Fibroblast of skin of left quadriceps (primary cell): ENCODE data around the gene DST.
"Not testable (repeated sequence)": the region's sequence is repeated elsewhere in the genome, so short reads cannot be mapped to it uniquely, and the experiment has no call there.

ENCODE experiments used
- DNase-seq, 2 experiments: peaks; one replicate each; pipeline ENCODE4 v3.0.0-alpha.2; 2013; ENCODE audit warnings: low read depth in 2 of 2

Gene DST

DNA sequence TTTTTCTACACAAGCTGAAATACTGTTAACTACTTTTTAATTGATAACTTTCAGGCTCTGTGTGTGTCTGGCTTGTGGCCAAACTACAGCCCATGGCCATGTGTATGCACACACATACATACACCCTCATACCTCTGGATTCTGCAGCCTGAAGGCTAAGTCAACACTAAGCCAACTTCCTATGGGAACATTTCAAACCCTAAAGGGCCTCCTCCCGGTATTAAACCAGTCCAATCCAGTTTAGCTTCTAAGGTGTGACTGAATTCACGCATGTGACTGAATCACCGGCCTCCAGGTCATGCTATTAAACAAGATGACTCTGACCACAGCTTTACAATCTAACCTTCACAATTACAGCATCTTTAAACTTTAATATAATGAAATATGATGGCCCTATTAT is 20.7 kb upstream of the DST start:
- DNase-seq = no peak

GRCh38 chr6:56661338-56661737 is 18.6 kb upstream of the DST start:
- not testable (repeated sequence) for DNase-seq

- no peak for DNase-seq
Observed at GRCh38 chr6:56660381-56660730, 17.7 kb upstream of the DST start.

- no peak for DNase-seq
Observed at GRCh38 chr6:56659721-56660380, 17.2 kb upstream of the DST start.

- no peak for DNase-seq
Observed at GRCh38 chr6:56658326-56658725, 15.6 kb upstream of the DST start.

GRCh38 chr6:56657354-56657753 is 14.7 kb upstream of the DST start:
- DNase-seq = no peak

DNA sequence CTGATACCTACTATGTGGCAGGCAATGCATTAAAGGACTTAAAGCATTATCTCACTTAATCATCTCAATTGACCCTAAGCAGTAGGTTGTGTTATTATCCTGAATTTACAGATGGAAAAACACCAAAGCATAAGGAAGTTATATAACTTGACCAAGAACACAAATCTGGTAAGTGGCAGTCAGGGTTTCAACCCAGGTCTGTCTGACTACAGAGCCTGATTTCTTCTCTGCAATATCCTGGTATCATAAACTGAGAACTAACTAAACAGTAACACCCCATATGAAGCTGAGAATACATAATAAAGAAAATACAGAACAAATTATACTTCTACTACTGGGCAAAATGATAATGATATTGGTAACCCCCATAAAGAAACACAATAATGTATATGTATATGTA is 13.8 kb upstream of the DST start:
- DNase-seq = no peak

DNA sequence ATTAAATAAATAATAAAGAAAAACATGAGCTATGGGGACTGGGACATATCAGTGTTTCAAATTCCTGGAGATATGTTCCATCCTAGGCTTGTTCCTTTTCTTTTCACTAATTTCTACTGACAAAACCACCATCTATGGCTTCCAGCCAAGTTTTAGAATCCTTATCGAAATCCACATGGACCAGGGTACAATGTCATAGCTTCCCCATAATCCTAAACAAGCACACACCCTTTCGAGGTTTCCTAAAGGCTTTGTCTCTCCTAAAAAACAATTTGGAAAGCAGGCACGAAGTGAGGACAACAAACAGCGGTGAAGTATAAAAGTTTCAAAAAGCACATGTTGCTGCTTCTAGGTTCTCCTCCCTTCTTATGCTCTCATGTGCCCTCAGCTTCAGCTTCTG is 13.3 kb upstream of the DST start:
- DNase-seq = no peak

GRCh38 chr6:56655249-56655648 is 12.6 kb upstream of the DST start:
- no peak for DNase-seq

DNA sequence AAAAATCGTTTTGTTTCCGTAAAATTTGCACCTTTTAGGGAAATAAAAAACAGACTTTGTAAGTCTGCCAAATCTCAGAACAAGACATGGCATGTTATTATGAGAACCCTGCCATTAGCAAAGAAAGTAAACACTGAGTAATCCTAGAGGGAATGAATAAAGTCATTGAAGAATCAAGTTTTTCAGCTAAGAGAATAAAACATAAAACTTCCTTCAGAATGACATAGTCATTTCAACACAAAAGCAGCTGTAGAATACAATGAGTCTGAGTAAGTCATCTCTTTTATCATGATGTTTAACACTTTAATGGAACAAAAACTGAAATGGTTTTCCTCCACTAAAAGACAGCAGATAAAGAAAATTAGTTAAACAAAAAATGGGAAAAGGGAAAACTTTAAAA is 10.3 kb upstream of the DST start:
- peak; percentile 32 to 37 for DNase-seq

DNA sequence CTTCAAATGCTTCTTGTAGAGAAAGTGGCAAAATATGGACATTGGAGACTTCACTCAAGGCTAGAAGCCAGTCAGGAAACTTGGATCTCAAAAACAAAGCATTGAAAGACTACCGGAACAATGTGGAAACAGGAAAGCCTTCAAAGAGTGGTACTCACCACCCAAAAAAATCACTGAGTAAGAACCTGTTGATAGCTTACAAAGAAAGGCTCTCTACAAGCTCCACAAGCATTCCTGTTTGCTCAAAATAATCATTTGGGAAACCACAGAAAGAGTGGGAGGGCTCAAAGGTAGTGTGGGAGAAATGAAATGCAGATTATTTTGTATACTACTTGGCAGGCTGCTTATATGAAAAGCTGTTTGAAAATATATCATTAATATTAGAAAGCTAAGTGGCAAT is 9.5 kb upstream of the DST start:
- no peak for DNase-seq

- DNase-seq = no peak
Observed at GRCh38 chr6:56650191-56650590, 7.5 kb upstream of the DST start.

DNA sequence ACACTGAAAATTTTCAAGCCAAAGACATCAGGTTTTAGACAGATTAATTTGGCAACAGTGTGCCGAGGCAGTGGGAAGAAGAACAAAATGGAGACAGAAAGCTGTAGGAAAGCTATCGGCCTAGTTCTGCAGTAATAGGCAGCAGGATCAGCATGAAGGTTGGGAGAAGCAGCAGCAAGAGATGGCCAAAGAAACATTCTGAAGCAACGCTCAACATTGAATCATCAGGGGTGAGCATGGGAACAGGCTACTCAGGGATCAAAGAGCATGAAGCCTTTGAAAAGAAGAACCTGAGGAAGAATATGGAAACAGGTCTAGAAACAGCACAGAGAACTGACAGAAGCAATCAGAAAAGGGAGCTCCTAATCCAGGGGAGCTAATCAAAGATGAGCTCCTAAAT is 7.1 kb upstream of the DST start:
- no peak for DNase-seq

- no peak for DNase-seq
Observed at GRCh38 chr6:56649053-56649769, 6.5 kb upstream of the DST start.

GRCh38 chr6:56647172-56647762 is 4.6 kb upstream of the DST start:
- DNase-seq = no peak

DNA sequence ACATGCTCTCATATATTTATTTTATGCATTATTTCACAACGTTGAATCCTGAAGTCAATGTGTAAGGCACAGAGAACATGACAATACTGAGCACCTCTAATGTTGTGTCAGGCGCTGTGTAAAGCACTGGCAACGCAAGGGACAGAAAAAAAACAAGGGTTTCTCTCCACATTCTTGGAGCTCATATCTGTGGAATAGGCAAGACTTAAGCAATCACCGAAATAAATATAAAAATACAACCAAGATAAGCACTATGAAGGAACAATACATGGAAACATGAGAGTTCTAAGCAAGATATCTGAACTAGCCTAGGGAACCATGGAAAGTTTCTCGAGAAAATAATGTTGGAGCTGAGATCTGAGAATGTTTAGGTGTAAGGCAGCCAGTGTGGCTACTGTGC is 1.7 kb upstream of the DST start:
- no peak for DNase-seq

- no peak for DNase-seq
Observed at GRCh38 chr6:56643379-56644089, 845 bp upstream of the DST start.

GRCh38 chr6:56640374-56640773 is 2.3 kb downstream of the DST start:
- DNase-seq = no peak

DNA sequence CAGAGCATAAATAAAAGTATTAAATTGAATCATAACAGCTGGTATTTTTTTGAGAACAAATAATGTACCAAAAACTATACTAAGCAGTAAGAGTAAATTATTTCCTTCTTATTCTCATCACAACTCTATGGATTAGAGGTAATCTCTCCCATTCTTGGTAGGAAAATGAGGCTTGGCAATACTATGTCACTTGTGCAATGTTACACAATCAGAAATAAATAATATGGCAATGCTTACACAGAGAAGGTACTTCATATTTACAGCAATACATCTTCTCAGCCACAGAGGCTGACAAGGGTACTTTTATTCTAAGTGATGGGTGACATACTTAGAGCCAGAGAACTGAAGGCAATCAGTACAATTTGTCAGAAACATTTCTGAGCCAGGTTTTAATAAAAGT is 3.9 kb downstream of the DST start:
- DNase-seq = no peak

DNA sequence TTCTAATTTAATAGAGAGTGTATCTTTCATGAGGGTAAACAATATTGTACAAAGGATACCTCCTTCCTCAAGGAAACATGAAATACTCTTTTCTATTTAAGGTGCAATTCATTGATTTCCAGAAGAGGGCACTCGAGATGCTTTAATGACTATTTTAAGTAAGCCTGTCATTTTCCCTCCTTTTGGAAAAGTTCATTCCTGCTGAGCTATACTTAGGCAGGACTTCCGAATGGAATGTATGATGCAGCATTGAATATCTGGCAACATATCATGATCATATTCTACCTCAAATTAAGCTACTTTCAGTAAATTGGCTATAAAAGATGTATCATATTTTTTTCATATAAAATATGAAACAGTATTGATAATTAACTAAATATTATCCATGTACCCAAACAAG is 5.0 kb downstream of the DST start:
- peak; percentile 48 to 57 for DNase-seq

GRCh38 chr6:56628105-56628504 is 14.6 kb downstream of the DST start:
- DNase-seq = no peak

GRCh38 chr6:56625356-56625755 is 17.3 kb downstream of the DST start:
- no peak for DNase-seq

DNA sequence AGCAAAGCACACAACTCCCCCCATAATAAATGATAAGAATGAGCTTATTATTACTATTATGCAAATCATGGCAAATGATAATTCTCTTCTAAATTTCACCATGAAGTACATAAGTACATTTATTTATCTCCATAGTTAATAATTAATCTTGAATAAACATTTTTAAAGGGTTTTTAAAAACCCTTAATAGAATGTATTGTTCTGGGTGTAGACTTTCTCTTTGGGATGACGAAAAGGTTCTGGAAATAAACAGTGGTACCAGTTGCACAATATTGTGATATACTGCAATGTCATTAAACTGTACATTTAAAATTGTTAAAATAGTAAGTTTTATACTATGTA is 18.0 kb downstream of the DST start:
- no peak for DNase-seq
